SK-N-SH (cell line): ENCODE measurements around the gene DOCK3. TPM values are rescaled to one million over a fixed set of nuclear protein-coding genes. Genes with fewer than 3 reads are reported as not detected.

Experiments used
- CTCF ChIA-PET: fragments of 300-600, 350-600 bp; formaldehyde crosslinking; extraction: SDS; loops from one replicate; lab custom pipeline; 2021; lab: Yijun Ruan, JAX
- POLR2A ChIA-PET: fragments of 350-600 bp; sonication (Branson Sonifier 250); formaldehyde crosslinking; extraction: SDS; loops from one replicate; lab custom pipeline; 2020; ENCODE audit warnings: antibody characterized with exemption, inconsistent platforms; lab: Yijun Ruan, JAX
- DNase-seq: peaks from one replicate; pipeline ENCODE4 v3.0.0; 2012
- H2AFZ ChIP-seq: fragments of 200-600 bp; sonication (generic); 2 replicates; pipeline ENCODE4 v1.8.1; 2016; ENCODE audit warnings: antibody characterized with exemption, mild to moderate bottlenecking, low read depth
- H3F3A ChIP-seq: fragments of 200-600 bp; sonication (generic); replicated peaks from 2 replicates; pipeline ENCODE3; 2016; ENCODE audit warnings: antibody characterized with exemption, mild to moderate bottlenecking; ENCODE audit not compliant: insufficient read depth
- H3K27ac ChIP-seq, 2 experiments: fragments of 200-500 bp in 1 of 2; fragments of 200-600 bp in 1 of 2; sonication (Bioruptor generic) in 1 of 2; sonication (generic), shearing (Covaris generic) in 1 of 2; 2 replicates each; pipeline versions ENCODE4 v1.5.1 to v1.6.1; 2014 to 2016; ENCODE audit warnings: low read depth in 2 of 2, inconsistent platforms in 1 of 2, low read length in 1 of 2, mild to moderate bottlenecking in 1 of 2, mixed read lengths in 1 of 2
- H3K27me3 ChIP-seq: fragments of 200-600 bp; sonication (generic), shearing (Covaris generic); 2 replicates; pipeline ENCODE4 v1.6.1; 2016; ENCODE audit warnings: mixed run types; ENCODE audit not compliant: insufficient read depth
- H3K36me3 ChIP-seq, 2 experiments: fragments of 200-500 bp in 1 of 2; fragments of 200-600 bp in 1 of 2; sonication (Bioruptor generic) in 1 of 2; sonication (generic) in 1 of 2; replicated peaks in 1 of 2; 2 replicates each; pipeline versions ENCODE3 to v1.5.1; 2014 to 2016; ENCODE audit warnings: low read length in 1 of 2, mild to moderate bottlenecking in 1 of 2; ENCODE audit not compliant: insufficient read depth in 2 of 2, control insufficient read depth in 1 of 2
- H3K4me1 ChIP-seq, 2 experiments: fragments of 200-500 bp in 1 of 2; fragments of 200-600 bp in 1 of 2; sonication (Bioruptor generic) in 1 of 2; sonication (generic), shearing (Covaris generic) in 1 of 2; 2 replicates each; pipeline versions ENCODE4 v1.5.1 to v1.6.1; 2014 to 2016; ENCODE audit warnings: low read depth in 1 of 2, low read length in 1 of 2, mixed run types in 1 of 2; ENCODE audit not compliant: insufficient read depth in 2 of 2, control insufficient read depth in 1 of 2
- H3K4me2 ChIP-seq: fragments of 200-600 bp; sonication (generic), shearing (Covaris generic); 2 replicates; pipeline ENCODE4 v1.6.1; 2017; ENCODE audit warnings: mixed run types
- H3K4me3 ChIP-seq, 2 experiments: fragments of 200-500 bp in 1 of 2; fragments of 200-600 bp in 1 of 2; sonication (Bioruptor generic) in 1 of 2; sonication (generic), shearing (Covaris generic) in 1 of 2; 2 replicates each; pipeline versions ENCODE4 v1.5.1 to v1.8.1; 2014 to 2016; ENCODE audit warnings: low read depth in 2 of 2, inconsistent platforms in 1 of 2, low read length in 1 of 2, mild to moderate bottlenecking in 1 of 2, mixed read lengths in 1 of 2, moderate library complexity in 1 of 2
- H3K79me2 ChIP-seq: fragments of 200-600 bp; sonication (generic); 2 replicates; pipeline ENCODE4 v1.8.1; 2017; ENCODE audit warnings: mild to moderate bottlenecking; ENCODE audit not compliant: insufficient read depth
- H3K9ac ChIP-seq: fragments of 200-600 bp; sonication (generic); 2 replicates; pipeline ENCODE4 v1.6.1; 2017; ENCODE audit warnings: mixed run types
- H3K9me2 ChIP-seq: fragments of 200-600 bp; sonication (generic); 2 replicates; pipeline ENCODE4 v1.6.1; 2017; ENCODE audit warnings: mixed run types
- H3K9me3 ChIP-seq: fragments of 200-600 bp; sonication (generic); 2 replicates; pipeline ENCODE4 v1.6.1; 2017; ENCODE audit warnings: mixed run types, mild to moderate bottlenecking, moderate library complexity
- H4K20me1 ChIP-seq: fragments of 200-600 bp; sonication (generic); 2 replicates; pipeline ENCODE4 v1.6.1; 2017; ENCODE audit warnings: mild to moderate bottlenecking, mixed run types; ENCODE audit not compliant: insufficient read depth
- ELF1 ChIP-seq: IDR thresholded peaks from 2 replicates; pipeline ENCODE4 v1.4.0; 2012
- GATA2 ChIP-seq: sonication (generic); formaldehyde crosslinking; IDR thresholded peaks from 2 replicates; pipeline ENCODE4 v1.5.0; 2020; ENCODE audit warnings: mild to moderate bottlenecking, missing genetic modification reagents
- MXI1 ChIP-seq: IDR thresholded peaks from 2 replicates; pipeline ENCODE4 v1.6.1; 2012; ENCODE audit warnings: mild to moderate bottlenecking, low read depth, low read length, improper control_type of control experiment
- NRF1 ChIP-seq: IDR thresholded peaks from 2 replicates; pipeline ENCODE4 v1.6.1; 2012; ENCODE audit warnings: low read depth, mild to moderate bottlenecking, low read length
- TCF12 ChIP-seq: IDR thresholded peaks from 2 replicates; pipeline ENCODE4 v1.4.0; 2012
- YY1 ChIP-seq: IDR thresholded peaks from 2 replicates; pipeline ENCODE4 v1.4.0; 2012; ENCODE audit warnings: low read depth, mild to moderate bottlenecking
- WGBS: methylation state at CpG from one replicate; pipeline ENCODE4 v1.1.6; 2017; ENCODE audit warnings: low lambda C conversion rate; 5-methylcytosine and 5-hydroxymethylcytosine counted together
- polyA plus RNA-seq, 3 experiments: library from polyadenylated mRNA; depleted of rRNA; stranded (reverse); fragments of >200 nt; gene quantifications; 2 replicates each; pipeline ENCODE4 v1.2.3, GENCODE V29; 2012
- TF ChIP-seq, protein P1 (sequence below): IDR thresholded peaks from 2 replicates; pipeline ENCODE4 v1.6.1; 2012; ENCODE audit warnings: mild to moderate bottlenecking, low read depth, low read length, moderate library complexity
- TF ChIP-seq, protein P2 (sequence below): IDR thresholded peaks from 2 replicates; pipeline ENCODE4 v1.4.0; 2012; ENCODE audit warnings: low read depth, borderline replicate concordance
- TF ChIP-seq, protein P3 (sequence below): fragments of 150-350 bp; IDR thresholded peaks from 2 replicates; pipeline ENCODE4 v1.6.1; 2016; ENCODE audit warnings: mild to moderate bottlenecking, low read depth, low read length
- TF ChIP-seq, protein P4 (sequence below): IDR thresholded peaks from 2 replicates; pipeline ENCODE4 v1.4.0; 2012; ENCODE audit warnings: low read depth, borderline replicate concordance
- TF ChIP-seq, protein P5 (sequence below): IDR thresholded peaks from 2 replicates; pipeline ENCODE4 v1.4.0; 2012; ENCODE audit warnings: low read depth

Gene DOCK3
- polyA plus RNA-seq, 1 of the 3 experiments (the other 2 are of a cell fraction) = 0.05 TPM

DNA sequence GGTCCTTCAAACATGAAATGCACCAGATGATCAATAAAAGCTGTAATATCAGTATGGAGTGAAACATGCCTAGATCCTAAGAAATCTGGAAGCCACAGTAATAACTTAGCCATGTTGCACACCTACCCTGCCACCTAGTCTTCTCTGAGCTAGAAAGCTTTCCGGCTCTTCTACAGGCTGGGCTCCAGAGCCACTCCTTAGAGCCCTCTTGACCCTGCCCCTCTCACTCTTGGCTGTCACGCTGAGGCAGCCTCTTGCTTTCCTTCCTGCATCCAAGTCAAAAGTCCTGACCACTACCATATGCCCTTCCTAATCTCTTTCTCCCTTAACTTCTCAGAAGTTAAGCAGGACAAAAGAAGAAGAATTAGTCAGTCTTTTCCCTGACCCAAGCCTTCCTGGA is 734.1 kb downstream of the DOCK3 start:
- WGBS = 100% methylated on average over 2 of the region's 2 CpGs
- Histone ChIP-seq H3K79me2 (no peaks in the 10 kb centered on the region), H3K27ac (no peak overlapping the region), H4K20me1 (no peaks in the 10 kb centered on the region), H3K9ac (no peak overlapping the region), H3K9me2 (no peaks in the 10 kb centered on the region), H3K9me3 (no peaks in the 10 kb centered on the region), H3K4me2 (no peak overlapping the region), H3K27me3 (no peaks in the 10 kb centered on the region), H3K4me3 (no peak overlapping the region), H2AFZ (no peak overlapping the region), H3K4me1 (no peaks in the 10 kb centered on the region), H3F3A (no peaks in the 10 kb centered on the region), H3K36me3 (peaks cover 55 to 59% of the 10 kb centered on the region in 2 experiments)
- TF ChIP-seq, protein P1, sequence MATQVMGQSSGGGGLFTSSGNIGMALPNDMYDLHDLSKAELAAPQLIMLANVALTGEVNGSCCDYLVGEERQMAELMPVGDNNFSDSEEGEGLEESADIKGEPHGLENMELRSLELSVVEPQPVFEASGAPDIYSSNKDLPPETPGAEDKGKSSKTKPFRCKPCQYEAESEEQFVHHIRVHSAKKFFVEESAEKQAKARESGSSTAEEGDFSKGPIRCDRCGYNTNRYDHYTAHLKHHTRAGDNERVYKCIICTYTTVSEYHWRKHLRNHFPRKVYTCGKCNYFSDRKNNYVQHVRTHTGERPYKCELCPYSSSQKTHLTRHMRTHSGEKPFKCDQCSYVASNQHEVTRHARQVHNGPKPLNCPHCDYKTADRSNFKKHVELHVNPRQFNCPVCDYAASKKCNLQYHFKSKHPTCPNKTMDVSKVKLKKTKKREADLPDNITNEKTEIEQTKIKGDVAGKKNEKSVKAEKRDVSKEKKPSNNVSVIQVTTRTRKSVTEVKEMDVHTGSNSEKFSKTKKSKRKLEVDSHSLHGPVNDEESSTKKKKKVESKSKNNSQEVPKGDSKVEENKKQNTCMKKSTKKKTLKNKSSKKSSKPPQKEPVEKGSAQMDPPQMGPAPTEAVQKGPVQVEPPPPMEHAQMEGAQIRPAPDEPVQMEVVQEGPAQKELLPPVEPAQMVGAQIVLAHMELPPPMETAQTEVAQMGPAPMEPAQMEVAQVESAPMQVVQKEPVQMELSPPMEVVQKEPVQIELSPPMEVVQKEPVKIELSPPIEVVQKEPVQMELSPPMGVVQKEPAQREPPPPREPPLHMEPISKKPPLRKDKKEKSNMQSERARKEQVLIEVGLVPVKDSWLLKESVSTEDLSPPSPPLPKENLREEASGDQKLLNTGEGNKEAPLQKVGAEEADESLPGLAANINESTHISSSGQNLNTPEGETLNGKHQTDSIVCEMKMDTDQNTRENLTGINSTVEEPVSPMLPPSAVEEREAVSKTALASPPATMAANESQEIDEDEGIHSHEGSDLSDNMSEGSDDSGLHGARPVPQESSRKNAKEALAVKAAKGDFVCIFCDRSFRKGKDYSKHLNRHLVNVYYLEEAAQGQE = no peak
- no peak for TF ChIP-seq YY1
- TF ChIP-seq, protein P2, sequence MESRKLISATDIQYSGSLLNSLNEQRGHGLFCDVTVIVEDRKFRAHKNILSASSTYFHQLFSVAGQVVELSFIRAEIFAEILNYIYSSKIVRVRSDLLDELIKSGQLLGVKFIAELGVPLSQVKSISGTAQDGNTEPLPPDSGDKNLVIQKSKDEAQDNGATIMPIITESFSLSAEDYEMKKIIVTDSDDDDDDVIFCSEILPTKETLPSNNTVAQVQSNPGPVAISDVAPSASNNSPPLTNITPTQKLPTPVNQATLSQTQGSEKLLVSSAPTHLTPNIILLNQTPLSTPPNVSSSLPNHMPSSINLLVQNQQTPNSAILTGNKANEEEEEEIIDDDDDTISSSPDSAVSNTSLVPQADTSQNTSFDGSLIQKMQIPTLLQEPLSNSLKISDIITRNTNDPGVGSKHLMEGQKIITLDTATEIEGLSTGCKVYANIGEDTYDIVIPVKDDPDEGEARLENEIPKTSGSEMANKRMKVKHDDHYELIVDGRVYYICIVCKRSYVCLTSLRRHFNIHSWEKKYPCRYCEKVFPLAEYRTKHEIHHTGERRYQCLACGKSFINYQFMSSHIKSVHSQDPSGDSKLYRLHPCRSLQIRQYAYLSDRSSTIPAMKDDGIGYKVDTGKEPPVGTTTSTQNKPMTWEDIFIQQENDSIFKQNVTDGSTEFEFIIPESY = no peak
- TF ChIP-seq ELF1 = no peak
- no peak for TF ChIP-seq TCF12
- no peak for TF ChIP-seq GATA2 (CRISPR knock-in tag)
- TF ChIP-seq NRF1 = no peak
- TF ChIP-seq, protein P3, sequence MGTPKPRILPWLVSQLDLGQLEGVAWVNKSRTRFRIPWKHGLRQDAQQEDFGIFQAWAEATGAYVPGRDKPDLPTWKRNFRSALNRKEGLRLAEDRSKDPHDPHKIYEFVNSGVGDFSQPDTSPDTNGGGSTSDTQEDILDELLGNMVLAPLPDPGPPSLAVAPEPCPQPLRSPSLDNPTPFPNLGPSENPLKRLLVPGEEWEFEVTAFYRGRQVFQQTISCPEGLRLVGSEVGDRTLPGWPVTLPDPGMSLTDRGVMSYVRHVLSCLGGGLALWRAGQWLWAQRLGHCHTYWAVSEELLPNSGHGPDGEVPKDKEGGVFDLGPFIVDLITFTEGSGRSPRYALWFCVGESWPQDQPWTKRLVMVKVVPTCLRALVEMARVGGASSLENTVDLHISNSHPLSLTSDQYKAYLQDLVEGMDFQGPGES = no peak
- TF ChIP-seq, protein P4, sequence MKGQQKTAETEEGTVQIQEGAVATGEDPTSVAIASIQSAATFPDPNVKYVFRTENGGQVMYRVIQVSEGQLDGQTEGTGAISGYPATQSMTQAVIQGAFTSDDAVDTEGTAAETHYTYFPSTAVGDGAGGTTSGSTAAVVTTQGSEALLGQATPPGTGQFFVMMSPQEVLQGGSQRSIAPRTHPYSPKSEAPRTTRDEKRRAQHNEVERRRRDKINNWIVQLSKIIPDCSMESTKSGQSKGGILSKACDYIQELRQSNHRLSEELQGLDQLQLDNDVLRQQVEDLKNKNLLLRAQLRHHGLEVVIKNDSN = no peak
- TF ChIP-seq MXI1 = no peak
- TF ChIP-seq, protein P5, sequence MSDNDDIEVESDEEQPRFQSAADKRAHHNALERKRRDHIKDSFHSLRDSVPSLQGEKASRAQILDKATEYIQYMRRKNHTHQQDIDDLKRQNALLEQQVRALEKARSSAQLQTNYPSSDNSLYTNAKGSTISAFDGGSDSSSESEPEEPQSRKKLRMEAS = no peak
- POLR2A ChIA-PET = interaction anchor here (1.7 kb wide), 1 partner anchor 12 kb away, joined by 5 read pairs; no protein-coding TSS in a partner anchor
- DNase-seq = no peak
- CTCF ChIA-PET = interaction anchor here (0.6 to 3.2 kb wide), 3 partner anchors 19 to 1020 kb away, joined by 4 to 18 read pairs (median 6); partner anchors contain the start of gene RBM15B
